Testis (tissue), 3 donors: Measurements from ENCODE around the gene HSPG2. TPM values are rescaled to one million over a fixed set of nuclear protein-coding genes. Genes with fewer than 3 reads are reported as not detected.

Experiments used
- DNase-seq: peaks from one replicate; pipeline ENCODE4 v3.0.0-alpha.2; 2019
- H3K27ac ChIP-seq, 2 donors: fragments of 200-600 bp; sonication (generic); one replicate each; pipeline ENCODE4 v1.5.1; 2019
- H3K27me3 ChIP-seq: fragments of 200-600 bp; sonication (generic); one replicate; pipeline ENCODE4 v1.5.1; 2019
- H3K36me3 ChIP-seq: fragments of 200-600 bp; sonication (generic); one replicate; pipeline ENCODE4 v1.5.1; 2017; ENCODE audit warnings: low read depth; ENCODE audit errors: missing control alignments
- H3K4me1 ChIP-seq: fragments of 200-600 bp; sonication (generic); one replicate; pipeline ENCODE4 v1.5.1; 2019
- H3K4me3 ChIP-seq, 2 donors: fragments of 200-600 bp; sonication (generic); one replicate each; pipeline ENCODE4 v1.5.1; 2017 to 2019
- H3K9me3 ChIP-seq: fragments of 200-600 bp; sonication (generic); one replicate; pipeline ENCODE4 v1.5.1; 2017
- POLR2A ChIP-seq: fragments of 450-650 bp; IDR thresholded peaks from one replicate; pipeline ENCODE4 v1.6.1; 2017; ENCODE audit warnings: antibody characterized with exemption, mild to moderate bottlenecking, moderate library complexity
- WGBS, 2 donors: methylation state at CpG; one replicate each; pipeline ENCODE4 v1.1.5; 2018; 5-methylcytosine and 5-hydroxymethylcytosine counted together
- intact Hi-C: fragments of 100-400 bp; cut with DNase I; formaldehyde crosslinking; loops from one replicate; pipeline ENCODE4 v1.15.1; 2023; ENCODE audit warnings: low total_unique reads
- polyA plus RNA-seq: library from polyadenylated mRNA; stranded (reverse); fragments of 350-450 nt; fragmentation: Illumina TruSeq; extraction: RNeasy Lipid Tissue Mini Kit (QIAGEN cat#74804); gene quantifications from one replicate; pipeline ENCODE4 v1.2.3, GENCODE V29; 2014; ENCODE audit warnings: low read depth, low replicate concordance; ENCODE audit not compliant: insufficient read depth
- total RNA-seq, 2 donors: library from RNA; depleted of rRNA; stranded (reverse); fragments of >200 nt; gene quantifications; one replicate each; pipeline ENCODE4 v1.2.3, GENCODE V29; 2016
- TF ChIP-seq, protein P1 (sequence below), 3 experiments: fragments of 450-650 bp in 2 of 3; fragments of 200-600 bp in 1 of 3; sonication (generic) in 1 of 3; IDR thresholded peaks; one replicate each; pipeline ENCODE4 v1.5.1; 2016 to 2019; ENCODE audit warnings: antibody characterized with exemption in 3 of 3, mild to moderate bottlenecking in 2 of 3, moderate library complexity in 1 of 3

The HSPG2 gene
- total and polyA plus RNA-seq, 3 donors from 2014 or later = 51.8 to 72.1 (median 54.2) TPM

DNA sequence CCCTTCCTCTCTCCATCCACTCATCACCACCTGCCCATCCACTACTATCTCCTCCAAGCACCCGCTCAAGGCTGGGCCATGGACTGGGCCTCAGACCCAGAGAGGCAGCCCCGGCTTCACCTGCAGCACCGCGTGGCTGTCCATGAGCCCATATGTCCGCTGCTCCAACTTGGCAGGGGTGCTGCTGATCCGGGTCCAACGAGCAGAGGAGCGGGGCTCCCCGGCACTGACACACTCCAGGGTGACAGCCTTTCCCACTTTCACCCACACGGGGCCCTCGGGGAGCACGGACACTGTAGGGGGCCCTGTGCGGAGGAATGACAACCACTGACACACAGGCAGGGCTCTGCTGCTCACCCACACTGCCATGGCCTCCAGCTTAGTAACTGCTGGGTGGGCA, 96.1 kb downstream of the HSPG2 start:
- DNase-seq = no peak
- TF ChIP-seq POLR2A = no peak
- TF ChIP-seq, protein P1, sequence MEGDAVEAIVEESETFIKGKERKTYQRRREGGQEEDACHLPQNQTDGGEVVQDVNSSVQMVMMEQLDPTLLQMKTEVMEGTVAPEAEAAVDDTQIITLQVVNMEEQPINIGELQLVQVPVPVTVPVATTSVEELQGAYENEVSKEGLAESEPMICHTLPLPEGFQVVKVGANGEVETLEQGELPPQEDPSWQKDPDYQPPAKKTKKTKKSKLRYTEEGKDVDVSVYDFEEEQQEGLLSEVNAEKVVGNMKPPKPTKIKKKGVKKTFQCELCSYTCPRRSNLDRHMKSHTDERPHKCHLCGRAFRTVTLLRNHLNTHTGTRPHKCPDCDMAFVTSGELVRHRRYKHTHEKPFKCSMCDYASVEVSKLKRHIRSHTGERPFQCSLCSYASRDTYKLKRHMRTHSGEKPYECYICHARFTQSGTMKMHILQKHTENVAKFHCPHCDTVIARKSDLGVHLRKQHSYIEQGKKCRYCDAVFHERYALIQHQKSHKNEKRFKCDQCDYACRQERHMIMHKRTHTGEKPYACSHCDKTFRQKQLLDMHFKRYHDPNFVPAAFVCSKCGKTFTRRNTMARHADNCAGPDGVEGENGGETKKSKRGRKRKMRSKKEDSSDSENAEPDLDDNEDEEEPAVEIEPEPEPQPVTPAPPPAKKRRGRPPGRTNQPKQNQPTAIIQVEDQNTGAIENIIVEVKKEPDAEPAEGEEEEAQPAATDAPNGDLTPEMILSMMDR (IDR thresholded peaks at IDR 0.05) = no peak
- intact Hi-C loops = no loop called here
- Histone ChIP-seq H3K36me3 (no peaks in the 10 kb centered on the region), H3K27me3 (no peaks in the 10 kb centered on the region), H3K4me1 (no peaks in the 10 kb centered on the region), H3K4me3 (no peak overlapping the region), H3K9me3 (no peaks in the 10 kb centered on the region), H3K27ac (no peak overlapping the region)
- WGBS, 2 donors = 94 to 97% methylated on average over 8 to 13 of the region's 13 CpGs

DNA sequence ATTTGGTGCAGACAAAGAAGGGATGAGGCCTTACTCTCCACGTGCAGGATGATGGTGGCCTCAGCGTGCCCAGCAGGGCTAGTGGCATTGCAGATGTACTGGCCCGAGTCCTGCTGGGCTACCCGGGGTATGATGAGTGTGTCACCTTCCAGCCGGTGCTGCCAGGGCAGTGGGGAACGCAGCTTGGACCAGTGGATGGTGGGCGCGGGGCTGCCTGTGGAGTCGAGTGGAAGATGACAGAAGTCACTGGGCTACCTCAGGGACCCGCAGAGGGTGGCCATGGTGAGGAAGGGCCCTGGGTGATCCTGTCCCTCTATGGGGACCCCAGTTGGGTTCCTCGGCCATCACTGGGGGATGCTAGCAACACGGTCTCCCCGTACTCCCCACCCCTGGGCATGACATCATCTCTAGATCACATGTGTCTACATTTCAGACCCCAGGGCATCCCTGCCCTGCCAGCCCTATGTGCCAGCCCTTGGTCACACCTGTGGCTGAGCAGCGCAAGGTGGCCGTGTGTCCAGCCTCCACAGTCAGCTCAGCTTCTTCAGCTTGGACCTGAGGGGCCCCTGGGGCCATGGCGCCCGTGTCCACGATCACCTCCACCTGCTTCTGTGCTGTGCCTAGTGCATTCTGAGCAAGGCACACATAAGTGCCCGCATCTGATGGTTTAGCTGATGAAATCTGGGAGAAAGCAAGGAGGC, 97.6 kb downstream of the HSPG2 start:
- Histone ChIP-seq H3K27me3 (no peaks in the 10 kb centered on the region), H3K4me1 (no peaks in the 10 kb centered on the region), H3K36me3 (no peaks in the 10 kb centered on the region), H3K4me3 (no peak overlapping the region), H3K27ac (no peak overlapping the region), H3K9me3 (no peaks in the 10 kb centered on the region)
- WGBS, 2 donors = 91 to 97% methylated on average over 5 to 19 of the region's 19 CpGs
- intact Hi-C loops = no loop called here
- TF ChIP-seq POLR2A = no peak
- TF ChIP-seq, protein P1 (IDR thresholded peaks at IDR 0.05) = no peak
- DNase-seq = no peak

DNA sequence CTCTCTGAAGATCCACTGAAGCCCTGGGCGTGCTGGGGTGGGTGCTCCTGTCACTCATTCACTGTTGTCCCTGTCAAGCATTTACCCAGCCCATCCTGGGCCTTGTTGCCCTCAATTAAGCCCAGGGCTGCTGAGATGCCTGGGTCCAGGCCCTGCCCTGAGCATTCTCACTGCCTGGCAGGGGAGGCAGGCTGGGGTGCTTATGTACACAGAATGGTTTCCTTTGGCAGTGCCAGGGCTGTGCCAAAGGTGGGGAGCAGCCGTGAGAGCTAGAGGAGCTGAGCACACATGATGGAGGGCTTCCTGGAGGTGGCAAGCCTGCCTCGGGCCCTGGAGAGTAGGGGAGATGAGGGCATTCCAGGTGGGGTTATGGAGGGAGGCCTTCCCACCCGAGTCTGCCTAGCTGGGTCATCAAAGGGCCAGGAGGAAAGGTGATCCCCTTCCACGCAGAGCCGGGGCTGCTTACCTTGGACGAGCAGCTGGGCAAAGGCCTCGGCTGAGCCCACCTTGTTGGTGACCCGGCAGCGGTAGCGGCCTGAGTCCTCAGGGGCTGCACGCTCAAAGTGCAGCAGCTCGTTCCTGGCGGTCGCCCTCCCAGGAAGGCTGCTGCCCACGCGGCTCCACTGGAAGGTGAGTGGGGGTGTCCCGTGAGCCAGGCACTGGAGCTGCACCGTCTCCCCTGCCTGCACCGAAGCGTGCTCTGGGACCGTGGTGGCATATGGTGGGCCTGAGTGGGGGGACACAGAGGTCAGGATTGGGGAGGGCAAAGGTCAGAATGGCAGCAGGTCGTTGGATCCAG, 98.6 kb downstream of the HSPG2 start:
- Histone ChIP-seq H3K9me3 (no peaks in the 10 kb centered on the region), H3K27ac (no peak overlapping the region), H3K4me1 (no peaks in the 10 kb centered on the region), H3K4me3 (no peak overlapping the region), H3K27me3 (no peaks in the 10 kb centered on the region), H3K36me3 (no peaks in the 10 kb centered on the region)
- no peak for DNase-seq
- WGBS, 2 donors = 89 to 91% methylated on average over 12 to 23 of the region's 23 CpGs
- TF ChIP-seq, protein P1 (IDR thresholded peaks at IDR 0.05) = no peak
- TF ChIP-seq POLR2A = no peak
- intact Hi-C loops = no loop called here

DNA sequence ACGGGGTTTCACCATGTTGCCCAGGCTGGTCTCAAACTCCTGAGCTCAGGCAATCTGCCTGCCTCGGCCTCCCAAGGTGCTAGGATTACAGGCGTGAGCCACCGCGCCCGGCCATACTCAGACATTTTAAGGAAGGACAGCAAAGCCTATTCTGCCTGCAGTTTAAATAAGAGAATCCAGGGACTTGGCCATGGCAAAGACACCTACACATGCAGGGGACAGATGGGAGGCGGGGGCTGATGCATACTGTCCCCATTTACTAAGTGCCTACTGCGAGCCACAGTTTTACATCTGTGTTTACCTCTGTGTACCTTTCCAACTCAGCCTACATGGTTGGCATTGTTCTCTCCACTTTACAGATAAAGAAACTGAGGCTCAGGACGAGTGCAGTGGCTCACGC, 99.6 kb downstream of the HSPG2 start:
- no peak overlapping the region for H3K27ac ChIP-seq
- WGBS, 2 donors = 96 to 98% methylated on average over 10 of the region's 10 CpGs

More for the DNA sequence above, 99.6 kb downstream of the HSPG2 start:
- Histone ChIP-seq H3K4me3 (no peak overlapping the region), H3K36me3 (no peaks in the 10 kb centered on the region), H3K9me3 (no peaks in the 10 kb centered on the region), H3K4me1 (no peaks in the 10 kb centered on the region), H3K27me3 (no peaks in the 10 kb centered on the region)
- DNase-seq = no peak
- TF ChIP-seq POLR2A = no peak
- TF ChIP-seq, protein P1 (IDR thresholded peaks at IDR 0.05) = no peak
- intact Hi-C loops = no loop called here
